Keratinocyte (primary cell): ENCODE measurements around the gene ORM1. TPM values are rescaled to one million over a fixed set of nuclear protein-coding genes. Genes with fewer than 3 reads are reported as not detected.

Experiments
- DNase-seq: peaks from one replicate; pipeline ENCODE4 v3.0.0-alpha.2; 2011; ENCODE audit warnings: low read depth, missing footprints, low spot score
- FAIRE-seq: peaks from 2 replicates; lab custom pipeline; 2011; peaks lifted over from hg19 to GRCh38; lab: Jason Lieb, UNC
- H2AFZ ChIP-seq: 2 replicates; pipeline ENCODE4 v1.6.0; 2012; ENCODE audit warnings: low read length, control low read depth, inconsistent platforms; ENCODE audit not compliant: control insufficient read depth
- H3K27ac ChIP-seq: 2 replicates; pipeline ENCODE4 v1.5.1; 2011; ENCODE audit warnings: low read length; ENCODE audit not compliant: control insufficient read depth, insufficient read depth
- H3K27me3 ChIP-seq: 3 replicates; pipeline ENCODE4 v1.6.0; 2011; ENCODE audit warnings: low read length; ENCODE audit not compliant: control insufficient read depth, insufficient read depth; ENCODE audit errors: extremely low read depth
- H3K36me3 ChIP-seq, 2 experiments: 2 replicates in 1 of 2; 3 replicates in 1 of 2; pipeline ENCODE4 v1.5.1; 2011; ENCODE audit warnings: low read length in 2 of 2, mild to moderate bottlenecking in 1 of 2; ENCODE audit not compliant: control insufficient read depth in 2 of 2, insufficient read depth in 2 of 2; ENCODE audit errors: extremely low read depth in 1 of 2
- H3K4me1 ChIP-seq: 3 replicates; pipeline ENCODE4 v1.5.1; 2011; ENCODE audit warnings: low read length; ENCODE audit not compliant: control insufficient read depth, insufficient read depth; ENCODE audit errors: extremely low read depth
- H3K4me2 ChIP-seq: 3 replicates; pipeline ENCODE4 v1.6.0; 2011; ENCODE audit warnings: low read depth, low read length; ENCODE audit not compliant: control insufficient read depth, insufficient read depth; ENCODE audit errors: extremely low read depth
- H3K4me3 ChIP-seq, 3 experiments: fragments of 200-600 bp in 1 of 3; sonication (generic) in 1 of 3; 2 replicates in 2 of 3; 3 replicates in 1 of 3; pipeline ENCODE4 v1.5.1; 2011 to 2016; ENCODE audit warnings: low read length in 3 of 3, mild to moderate bottlenecking in 3 of 3, control low read depth in 2 of 3, inconsistent platforms in 1 of 3, low read depth in 1 of 3, mixed read lengths in 1 of 3, mixed run types in 1 of 3, moderate library complexity in 1 of 3; ENCODE audit not compliant: control insufficient read depth in 2 of 3, insufficient read depth in 2 of 3; ENCODE audit errors: extremely low read depth in 1 of 3
- H3K79me2 ChIP-seq: 2 replicates; pipeline ENCODE4 v1.6.0; 2012; ENCODE audit warnings: low read length; ENCODE audit not compliant: control insufficient read depth, insufficient read depth
- H3K9ac ChIP-seq: 3 replicates; pipeline ENCODE4 v1.6.0; 2011; ENCODE audit warnings: low read length; ENCODE audit not compliant: control insufficient read depth, insufficient read depth; ENCODE audit errors: extremely low read depth
- H3K9me1 ChIP-seq: 3 replicates; pipeline ENCODE4 v1.6.0; 2011; ENCODE audit warnings: low read length; ENCODE audit not compliant: control insufficient read depth, insufficient read depth; ENCODE audit errors: extremely low read depth
- H3K9me3 ChIP-seq: 2 replicates; pipeline ENCODE4 v1.5.1; 2012; ENCODE audit warnings: low read depth, low read length; ENCODE audit not compliant: control insufficient read depth
- H4K20me1 ChIP-seq: 3 replicates; pipeline ENCODE4 v1.6.0; 2011; ENCODE audit warnings: low read length; ENCODE audit not compliant: control insufficient read depth, insufficient read depth; ENCODE audit errors: extremely low read depth
- EZH2 ChIP-seq: IDR thresholded peaks from one replicate; pipeline ENCODE4 v1.6.1; 2012; ENCODE audit warnings: inconsistent platforms, mild to moderate bottlenecking, low read length, moderate library complexity
- dilution Hi-C: fragments of 300-500 bp; cut with MboI; formaldehyde crosslinking; loops from one replicate; pipeline ENCODE4 v1.7.0; 2020; ENCODE audit warnings: low sequenced_read_pairs; ENCODE audit not compliant: extremely low pct_ligation_motif_present
- polyA plus RNA-seq, 5 experiments: library from polyadenylated mRNA; depleted of rRNA in 3 of 5; stranded (reverse) in 3 of 5; stranded (forward) in 1 of 5; unstranded in 1 of 5; fragments of >200 nt; gene quantifications; 1 replicate in 1 of 5; 2 replicates in 3 of 5; 3 replicates in 1 of 5; pipeline versions ENCODE4 v1.2.1 to v1.2.3, GENCODE V29; 2011 to 2012; ENCODE audit warnings: missing spikeins in 2 of 5, low read depth in 1 of 5, low replicate concordance in 1 of 5
- TF ChIP-seq, protein P1 (sequence below), 3 experiments: IDR thresholded peaks in 1 of 3; conservative IDR thresholded peaks in 1 of 3; optimal IDR thresholded peaks in 1 of 3; 2 replicates in 2 of 3; 3 replicates in 1 of 3; pipeline versions ENCODE3 to v1.5.1; 2011; ENCODE audit warnings: low read length in 3 of 3, mild to moderate bottlenecking in 3 of 3, moderate library complexity in 2 of 3, control low read depth in 1 of 3, inconsistent platforms in 1 of 3; ENCODE audit not compliant: insufficient read depth in 2 of 3; ENCODE audit errors: extremely low read depth in 1 of 3

Gene ORM1
- polyA plus RNA-seq, 1 donor (not counting 4 experiments of a cell fraction or from before 2014, with no cell fraction given) = not detected

GRCh38 chr9:114289106-114289505 lies 33.8 kb upstream of the ORM1 start:
- Histone ChIP-seq H3K9ac (peak overlapping the region; percentile 93), H4K20me1 (no peaks in the 10 kb centered on the region), H3K4me3 (no peak overlapping the region), H2AFZ (no peak overlapping the region), H3K79me2 (no peaks in the 10 kb centered on the region), H3K4me2 (peak overlapping the region; percentile 92), H3K36me3 (peaks cover 18 to 28% of the 10 kb centered on the region in 2 experiments), H3K27me3 (no peaks in the 10 kb centered on the region), H3K27ac (peak overlapping the region; percentile 99), H3K9me1 (no peaks in the 10 kb centered on the region), H3K9me3 (no peaks in the 10 kb centered on the region), H3K4me1 (peaks cover 23% of the 10 kb centered on the region)
- dilution Hi-C loops = no loop called here
- no peak for TF ChIP-seq EZH2
- TF ChIP-seq, protein P1, sequence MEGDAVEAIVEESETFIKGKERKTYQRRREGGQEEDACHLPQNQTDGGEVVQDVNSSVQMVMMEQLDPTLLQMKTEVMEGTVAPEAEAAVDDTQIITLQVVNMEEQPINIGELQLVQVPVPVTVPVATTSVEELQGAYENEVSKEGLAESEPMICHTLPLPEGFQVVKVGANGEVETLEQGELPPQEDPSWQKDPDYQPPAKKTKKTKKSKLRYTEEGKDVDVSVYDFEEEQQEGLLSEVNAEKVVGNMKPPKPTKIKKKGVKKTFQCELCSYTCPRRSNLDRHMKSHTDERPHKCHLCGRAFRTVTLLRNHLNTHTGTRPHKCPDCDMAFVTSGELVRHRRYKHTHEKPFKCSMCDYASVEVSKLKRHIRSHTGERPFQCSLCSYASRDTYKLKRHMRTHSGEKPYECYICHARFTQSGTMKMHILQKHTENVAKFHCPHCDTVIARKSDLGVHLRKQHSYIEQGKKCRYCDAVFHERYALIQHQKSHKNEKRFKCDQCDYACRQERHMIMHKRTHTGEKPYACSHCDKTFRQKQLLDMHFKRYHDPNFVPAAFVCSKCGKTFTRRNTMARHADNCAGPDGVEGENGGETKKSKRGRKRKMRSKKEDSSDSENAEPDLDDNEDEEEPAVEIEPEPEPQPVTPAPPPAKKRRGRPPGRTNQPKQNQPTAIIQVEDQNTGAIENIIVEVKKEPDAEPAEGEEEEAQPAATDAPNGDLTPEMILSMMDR (optimal IDR thresholded peaks at IDR 0.05 in 1 of 3, IDR thresholded peaks at IDR 0.05 in 1 of 3, conservative IDR thresholded peaks at IDR 0.05 in 1 of 3; ENCODE audit: extremely low read depth in 1 of 3, insufficient read depth in 2 of 3, low read length in 3 of 3) = no peak
- DNase-seq (no peak), FAIRE-seq (no peak)

DNA sequence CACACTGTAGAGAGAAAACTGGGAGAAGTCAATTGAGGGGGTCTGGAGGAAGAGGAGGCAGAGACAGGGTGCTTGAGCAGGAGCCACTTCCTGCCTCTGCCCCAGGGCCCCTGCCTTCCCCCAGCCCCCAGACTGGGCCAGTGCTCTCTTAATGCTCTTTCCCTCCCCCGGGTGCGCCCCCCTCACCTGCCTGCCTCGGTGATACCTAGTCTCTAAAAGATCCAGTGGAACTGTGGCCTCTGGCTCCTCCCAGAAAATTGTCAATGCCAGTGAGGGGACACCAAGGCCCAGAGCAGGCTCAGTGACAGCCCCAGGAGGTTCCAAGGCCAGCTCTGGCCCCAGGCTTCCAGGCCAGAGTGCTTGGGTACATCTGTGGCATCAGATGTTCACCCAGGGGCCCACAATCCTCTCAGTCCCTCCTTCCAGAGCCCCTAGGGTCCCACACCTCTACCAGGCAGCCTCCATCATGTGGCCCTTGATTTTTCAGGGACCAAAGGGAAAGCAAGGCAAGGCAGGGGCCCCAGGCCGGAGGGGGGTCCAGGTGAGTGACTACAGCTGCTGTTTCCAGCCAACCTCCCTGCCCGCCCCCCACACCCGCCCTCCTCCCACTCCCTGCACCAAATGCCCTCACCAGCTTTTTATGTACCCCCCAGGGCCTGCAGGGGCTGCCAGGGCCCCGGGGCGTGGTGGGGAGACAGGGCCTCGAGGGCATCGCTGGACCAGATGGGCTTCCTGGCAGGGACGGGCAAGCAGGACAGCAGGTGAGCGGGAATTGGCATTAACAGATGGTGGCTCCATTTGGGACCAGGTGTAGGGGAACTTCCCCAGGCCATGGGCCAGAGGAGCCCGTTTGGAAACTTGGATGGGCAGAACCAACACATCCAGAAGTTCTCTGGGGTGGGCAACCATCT lies 33.1 kb upstream of the ORM1 start:
- FAIRE-seq (no peak), DNase-seq (no peak)
- no peak for TF ChIP-seq EZH2
- TF ChIP-seq, protein P1 (optimal IDR thresholded peaks at IDR 0.05 in 1 of 3, IDR thresholded peaks at IDR 0.05 in 1 of 3, conservative IDR thresholded peaks at IDR 0.05 in 1 of 3; ENCODE audit: extremely low read depth in 1 of 3, insufficient read depth in 2 of 3, low read length in 3 of 3) = no peak
- no peaks in the 10 kb centered on the region for H3K79me2 ChIP-seq
- H3K4me3 ChIP-seq = no peak overlapping the region
- H3K27ac ChIP-seq = peak overlapping the region; percentile 99
- dilution Hi-C loops = no loop called here
- H4K20me1 ChIP-seq = no peaks in the 10 kb centered on the region
- H3K9me1 ChIP-seq = no peaks in the 10 kb centered on the region
- no peak overlapping the region for H3K4me2 ChIP-seq
- H3K9ac ChIP-seq = peak overlapping the region; percentile 22
- peaks cover 16 to 33% of the 10 kb centered on the region in 2 experiments for H3K36me3 ChIP-seq
- peaks cover 23% of the 10 kb centered on the region for H3K4me1 ChIP-seq
- H3K9me3 ChIP-seq = no peaks in the 10 kb centered on the region
- no peaks in the 10 kb centered on the region for H3K27me3 ChIP-seq
- H2AFZ ChIP-seq = no peak overlapping the region
